GM12891 (cell line): ENCODE data around the gene SLC66A2.

ENCODE experiments used
- DNase-seq: peaks from one replicate; pipeline ENCODE4 v3.0.0; 2011; ENCODE audit warnings: low spot score; ENCODE audit not compliant: insufficient read length
- FAIRE-seq: peaks from 2 replicates; lab custom pipeline; 2011; peaks lifted over from hg19 to GRCh38; lab: Jason Lieb, UNC
- PAX5 ChIP-seq: IDR thresholded peaks from 2 replicates; pipeline ENCODE4 v1.6.1; 2011; ENCODE audit warnings: low read length, moderate library complexity, mild to moderate bottlenecking; ENCODE audit not compliant: insufficient read depth, severe bottlenecking
- POLR2A ChIP-seq: IDR thresholded peaks from 2 replicates; pipeline ENCODE4 v1.6.1; 2011; ENCODE audit warnings: low read depth, low read length, control low read depth
- POLR2AphosphoS5 ChIP-seq: IDR thresholded peaks from 2 replicates; pipeline ENCODE4 v1.6.1; 2011; ENCODE audit warnings: low read depth, low read length, control low read depth
- POU2F2 ChIP-seq: IDR thresholded peaks from 2 replicates; pipeline ENCODE4 v1.6.1; 2011; ENCODE audit warnings: low read depth, mild to moderate bottlenecking, control low read depth, low read length, moderate library complexity
- SPI1 ChIP-seq: IDR thresholded peaks from 2 replicates; pipeline ENCODE4 v1.6.1; 2011; ENCODE audit warnings: low read depth, low read length, control low read depth
- TAF1 ChIP-seq: IDR thresholded peaks from 2 replicates; pipeline ENCODE4 v1.6.1; 2011; ENCODE audit warnings: low read depth, low read length, control low read depth

Gene SLC66A2

GRCh38 chr18:79896738-79897137, 54.7 kb downstream of the SLC66A2 start:
- no peak for FAIRE-seq
- no peak for TF ChIP-seq TAF1
- TF ChIP-seq POLR2AphosphoS5, result no peak
- TF ChIP-seq PAX5, result no peak
- DNase-seq, result no peak

- DNase-seq, result no peak
- FAIRE-seq, result no peak
- no peak for TF ChIP-seq POLR2A
- no peak for TF ChIP-seq TAF1
- no peak for TF ChIP-seq POU2F2
- TF ChIP-seq SPI1, result no peak
- TF ChIP-seq POLR2AphosphoS5, result no peak
Observed at GRCh38 chr18:79890674-79891073, 60.8 kb downstream of the SLC66A2 start.

DNA sequence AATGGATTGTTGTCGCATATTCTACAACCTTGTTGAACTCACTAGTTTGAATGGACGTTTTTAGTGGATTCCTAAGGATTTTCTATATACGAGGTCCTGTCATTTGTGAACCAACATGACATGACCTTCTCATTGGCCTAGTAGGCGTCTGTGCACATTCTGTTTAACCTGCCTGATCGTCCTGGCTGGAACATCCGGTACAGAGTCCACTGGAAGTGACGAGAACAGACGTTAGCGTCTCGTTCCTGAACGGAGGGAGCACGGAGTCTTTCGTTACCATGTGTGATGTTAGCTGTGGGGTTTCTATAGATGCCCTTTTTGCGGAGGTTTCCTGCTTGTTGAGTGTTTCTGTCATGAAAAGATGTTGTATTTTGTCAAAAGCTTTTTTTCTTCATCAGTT, 61.9 kb downstream of the SLC66A2 start:
- FAIRE-seq (no peak), DNase-seq (no peak)
- TF ChIP-seq POLR2A, result no peak

- FAIRE-seq (no peak), DNase-seq (no peak)
- TF ChIP-seq PAX5 (no peak), POLR2AphosphoS5 (no peak), POU2F2 (no peak), POLR2A (no peak), SPI1 (no peak), TAF1 (no peak)
Observed at GRCh38 chr18:79888016-79888415, 63.4 kb downstream of the SLC66A2 start.

DNA sequence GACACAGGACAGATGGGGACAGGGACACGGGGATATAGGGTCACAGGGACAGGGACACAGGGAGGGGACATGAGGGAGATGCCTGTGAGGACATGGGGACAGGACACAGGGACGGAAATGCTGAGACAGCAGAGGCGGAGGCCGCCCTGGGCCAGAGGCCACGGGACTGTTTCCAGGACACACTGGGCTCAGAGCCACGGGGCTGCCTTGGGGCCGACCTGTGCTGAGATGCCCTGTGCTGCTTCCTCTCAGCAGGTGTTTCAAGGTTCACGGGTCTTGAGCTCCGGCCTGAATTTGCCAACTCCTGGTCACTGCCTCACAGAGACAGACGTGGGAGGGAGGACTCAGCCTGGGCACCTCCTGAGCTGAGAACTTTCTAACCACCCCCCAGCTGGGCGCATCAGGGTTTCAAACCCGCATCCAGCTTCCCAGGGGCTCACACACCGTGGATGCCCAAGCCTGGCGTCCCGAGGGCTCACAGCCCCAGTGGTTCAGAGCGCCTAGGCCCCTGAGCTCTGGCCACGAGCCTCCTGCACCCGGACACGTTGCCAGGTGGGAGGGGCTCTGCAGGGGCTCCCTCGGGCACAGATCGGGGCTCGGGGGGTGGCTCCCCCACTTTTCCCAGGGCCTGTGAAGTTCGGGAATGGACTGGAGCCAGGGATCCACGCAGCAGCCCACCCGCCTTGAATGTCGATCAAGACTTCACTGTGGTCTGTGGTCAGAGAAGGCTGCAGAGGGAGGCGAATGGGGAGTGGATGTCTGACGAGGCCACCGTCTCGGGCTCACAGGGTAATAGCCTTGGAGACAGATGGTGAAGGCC, 64.1 kb downstream of the SLC66A2 start:
- no peak for TF ChIP-seq TAF1
- no peak for TF ChIP-seq POLR2A
- TF ChIP-seq POU2F2, result no peak
- peak; percentile 4 for DNase-seq
- FAIRE-seq, result no peak

DNA sequence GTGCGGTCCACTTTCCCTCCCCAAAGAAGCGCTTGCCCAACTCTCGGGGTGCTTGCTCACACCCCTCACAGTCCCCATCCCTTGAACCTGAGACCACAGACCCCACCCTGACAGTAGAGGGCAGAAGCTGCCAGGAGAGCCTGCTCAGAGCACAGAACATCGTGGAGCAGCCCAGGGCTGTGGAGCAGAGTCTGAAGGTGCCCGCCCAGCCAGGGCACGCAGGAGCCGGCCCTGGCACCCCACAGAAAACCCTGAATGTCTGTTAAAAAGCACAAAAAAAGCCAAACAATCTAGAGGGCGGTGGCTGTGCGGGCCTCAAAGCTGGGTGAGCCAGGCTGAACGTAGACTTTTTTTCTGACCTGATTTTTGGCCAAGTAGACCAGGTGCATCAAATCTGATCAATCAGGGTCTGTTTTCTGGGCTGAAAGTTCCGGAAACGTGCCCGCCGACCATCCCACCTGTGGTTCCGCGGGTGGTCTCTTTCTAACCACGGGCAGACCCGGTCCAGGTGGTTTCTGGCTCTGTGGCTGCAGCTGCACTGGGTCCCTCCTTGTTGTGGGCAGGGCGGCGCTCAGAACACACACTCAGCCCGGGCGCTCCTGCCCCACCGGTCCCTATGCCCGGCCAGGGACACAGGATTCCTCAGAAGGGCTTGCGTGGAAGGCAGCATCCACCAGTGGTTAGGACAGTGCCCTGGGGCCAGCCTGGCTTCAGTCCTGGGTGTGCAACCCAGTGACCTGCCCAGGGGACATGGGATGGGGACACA, 66.3 kb downstream of the SLC66A2 start:
- DNase-seq, result peak; percentile 5
- no peak for FAIRE-seq
- TF ChIP-seq POLR2A (no peak), POLR2AphosphoS5 (no peak)

DNA sequence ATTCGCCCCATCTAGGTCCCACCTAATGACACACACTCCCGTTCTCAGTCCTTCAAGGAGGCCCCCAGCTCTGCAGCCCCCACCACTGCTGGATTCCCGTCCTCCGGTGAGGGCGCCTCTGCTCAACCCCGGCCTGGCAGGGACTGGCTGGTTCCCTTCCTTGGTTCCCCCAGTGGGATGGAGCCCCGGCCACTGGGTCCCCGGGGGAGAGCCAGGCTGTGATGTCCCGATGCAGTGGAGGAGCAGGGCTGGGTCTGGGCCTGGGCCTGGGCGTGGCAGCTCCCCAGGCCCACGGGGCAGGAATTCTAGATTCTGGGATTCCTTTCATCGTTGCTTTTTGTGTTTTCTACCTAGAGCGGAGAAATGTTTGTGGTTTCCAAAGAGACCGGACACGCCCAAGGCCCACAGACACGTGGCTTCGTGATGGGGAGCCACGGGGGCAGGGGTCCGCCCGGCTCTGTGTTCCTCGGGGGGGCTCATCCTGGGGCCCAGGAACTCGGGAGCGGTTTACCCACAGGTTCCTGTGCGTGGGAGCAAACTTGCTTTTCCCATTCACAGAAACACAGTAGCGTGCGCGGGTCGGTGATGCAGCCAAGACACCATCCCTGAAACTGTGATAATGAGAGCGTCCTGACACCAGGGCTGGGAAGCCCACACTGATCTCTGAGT, 67.0 kb downstream of the SLC66A2 start:
- FAIRE-seq (no peak), DNase-seq (peak; percentile 3)
- TF ChIP-seq POU2F2 (no peak), SPI1 (no peak), TAF1 (no peak), PAX5 (no peak), POLR2AphosphoS5 (no peak)

- FAIRE-seq (no peak), DNase-seq (peak; percentile 5)
- TF ChIP-seq POLR2AphosphoS5 (no peak), POU2F2 (no peak), PAX5 (no peak), POLR2A (no peak), SPI1 (no peak), TAF1 (no peak)
Observed at GRCh38 chr18:79883461-79884293, 67.8 kb downstream of the SLC66A2 start.

DNA sequence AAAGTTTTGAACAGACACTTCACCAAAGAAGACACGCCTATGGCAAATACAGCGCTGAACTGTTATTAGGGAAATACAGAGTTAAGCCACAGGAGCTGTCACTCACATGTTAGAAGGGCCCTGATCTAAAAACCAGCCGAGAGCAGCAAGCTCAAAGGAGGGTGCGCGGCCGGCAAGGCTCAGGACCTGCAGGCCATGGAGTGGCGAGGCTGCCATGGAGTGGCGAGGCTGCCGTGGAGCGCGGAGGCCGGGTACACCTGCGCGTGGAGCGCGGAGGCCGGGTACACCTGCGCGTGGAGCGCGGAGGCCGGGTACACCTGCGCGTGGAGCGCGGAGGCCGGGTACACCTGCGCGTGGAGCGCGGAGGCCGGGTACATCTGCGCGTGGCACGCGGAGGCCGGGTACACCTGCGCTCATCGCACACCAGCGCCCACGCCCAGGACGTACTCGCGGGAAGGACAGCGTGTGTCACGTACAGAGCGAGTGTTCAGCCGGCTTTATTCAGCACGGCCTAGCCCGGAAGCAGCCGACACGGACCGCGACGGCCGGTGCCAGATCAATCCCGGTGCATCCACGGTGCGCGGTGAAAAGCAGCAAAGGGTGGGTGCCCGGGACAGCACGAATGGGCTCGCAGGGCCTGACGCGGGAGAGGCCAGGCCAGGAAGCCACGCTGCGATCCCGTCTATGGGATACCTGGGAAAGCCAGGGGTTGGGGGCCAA, 68.8 kb downstream of the SLC66A2 start:
- no peak for DNase-seq
- no peak for TF ChIP-seq POU2F2
- TF ChIP-seq PAX5, result no peak
- no peak for TF ChIP-seq TAF1
- no peak for TF ChIP-seq POLR2A
- no peak for FAIRE-seq

DNA sequence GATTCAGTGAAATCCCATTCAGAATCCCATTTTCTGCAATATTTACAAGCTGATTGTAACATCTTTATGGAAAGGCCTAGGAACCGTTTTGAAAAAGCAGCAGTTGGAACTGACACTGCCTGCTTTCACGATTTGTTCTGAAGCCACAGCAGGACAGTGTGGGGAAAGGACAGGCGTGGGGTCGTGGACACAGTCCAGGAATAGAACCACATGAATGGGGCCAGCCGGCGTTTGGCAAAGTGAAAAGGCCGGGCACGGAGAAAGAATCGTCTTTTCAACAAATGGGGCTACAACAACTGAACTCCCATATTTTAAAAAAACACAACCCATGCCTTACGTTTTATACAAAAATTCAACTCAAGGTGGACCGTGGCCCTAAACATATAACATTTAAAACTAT, 69.8 kb downstream of the SLC66A2 start:
- no peak for DNase-seq
- TF ChIP-seq TAF1 (no peak), PAX5 (no peak), POLR2A (no peak)
- no peak for FAIRE-seq
